Esophagus squamous epithelium (tissue), 4 donors: Measurements from ENCODE around the gene SERPINI1.

Experiments
- CTCF ChIP-seq, 6 experiments: fragments of 450-650 bp in 4 of 6; fragments of 200-600 bp in 2 of 6; sonication (generic) in 2 of 6; IDR thresholded peaks; one replicate each; pipeline ENCODE4 v1.5.1; 2016 to 2019; ENCODE audit warnings: antibody characterized with exemption in 6 of 6, mild to moderate bottlenecking in 4 of 6, moderate library complexity in 4 of 6
- POLR2A ChIP-seq, 4 donors: fragments of 450-650 bp; IDR thresholded peaks; one replicate each; pipeline ENCODE4 v1.6.1; 2017; ENCODE audit warnings: antibody characterized with exemption in 4 of 4, mild to moderate bottlenecking in 4 of 4, moderate library complexity in 3 of 4

DNA sequence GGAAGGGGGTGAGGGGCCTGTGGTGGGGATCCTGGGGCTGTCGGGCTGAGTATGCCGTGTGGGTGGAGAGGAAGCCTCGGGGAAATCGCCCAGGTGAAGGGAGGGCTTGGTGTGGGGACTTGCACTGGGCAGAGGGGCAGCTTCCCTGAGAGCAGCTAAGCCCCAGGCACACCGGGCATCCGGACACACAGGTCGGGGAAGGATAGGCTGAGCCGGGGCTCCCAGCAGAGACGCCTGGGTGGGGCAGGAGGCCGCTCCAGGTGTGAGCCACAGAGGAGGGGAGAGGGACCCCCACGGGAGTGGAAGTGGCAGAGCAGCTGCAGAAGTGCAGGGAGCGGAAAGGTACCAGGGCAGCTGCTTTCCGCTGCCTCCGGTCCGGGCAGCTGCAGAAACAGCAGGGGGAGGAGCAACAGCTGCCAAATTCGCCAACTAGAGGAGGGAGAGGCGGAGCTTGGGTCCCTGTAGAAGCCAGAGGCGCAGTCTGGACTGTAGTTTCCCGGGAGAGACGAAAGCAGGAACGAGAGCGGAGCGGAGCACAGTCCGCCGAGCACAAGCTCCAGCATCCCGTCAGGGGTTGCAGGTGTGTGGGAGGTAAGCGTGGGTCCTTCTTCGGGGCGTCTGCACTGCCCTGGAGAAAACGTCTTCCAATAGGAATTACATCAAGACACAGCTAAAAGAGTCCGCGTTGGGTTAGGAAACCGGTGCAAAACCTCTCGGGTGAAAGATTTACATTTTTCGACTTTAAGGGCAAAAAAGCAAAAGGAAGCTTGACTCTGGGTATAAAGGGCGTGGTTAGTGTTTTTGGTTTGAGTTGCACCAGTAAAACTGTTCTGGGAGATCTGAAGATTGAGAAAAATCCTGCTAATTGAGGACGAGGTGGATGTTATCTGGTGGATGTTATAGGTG is at the start of gene SERPINI1:
- TF ChIP-seq CTCF (IDR thresholded peaks at IDR 0.05) (peak in 2 of 6 experiments; percentile 16 to 17), POLR2A (IDR thresholded peaks at IDR 0.05) (peak in 3 of 4 donors; percentile 59 to 77 (median 69))
